HG03066 (cell line): ENCODE results near the gene ABCC2.

Experiments used
- ATAC-seq: cut with Tn5 transposase; IDR thresholded peaks from one replicate; pipeline ENCODE4 v1.9.1; 2021; ENCODE audit warnings: low read depth; ENCODE audit not compliant: unreplicated experiment

ABCC2 gene

DNA sequence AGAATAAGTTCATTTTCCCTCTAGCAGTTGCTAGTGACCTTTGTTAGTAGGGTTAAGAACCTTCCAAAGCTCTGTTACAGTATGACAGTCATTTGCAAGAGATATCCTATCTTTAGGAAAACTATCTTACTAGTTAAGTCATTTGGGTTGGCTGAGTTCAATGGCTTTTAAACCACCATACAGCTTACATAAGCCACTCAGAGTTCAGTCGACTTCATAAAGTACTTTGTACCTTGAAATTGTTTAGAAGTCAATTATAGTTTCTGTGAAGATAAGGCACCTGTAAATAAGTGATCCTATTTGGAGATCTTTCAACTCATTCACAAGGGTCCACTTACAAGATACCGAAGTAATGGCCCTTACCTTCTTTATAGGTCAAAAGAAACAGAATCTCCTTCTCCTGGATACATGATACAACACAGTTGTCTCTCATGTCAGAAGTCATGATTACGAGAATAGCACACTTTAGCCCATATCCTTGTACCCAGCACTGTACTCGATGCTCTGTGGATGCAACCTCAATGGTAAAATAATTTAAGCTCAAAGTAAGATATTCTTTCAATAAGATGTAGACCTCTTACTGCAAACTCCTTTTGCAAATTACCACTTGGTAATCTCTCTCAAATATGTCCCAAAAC is 11.9 kb upstream of the ABCC2 start:
- no peak for ATAC-seq

DNA sequence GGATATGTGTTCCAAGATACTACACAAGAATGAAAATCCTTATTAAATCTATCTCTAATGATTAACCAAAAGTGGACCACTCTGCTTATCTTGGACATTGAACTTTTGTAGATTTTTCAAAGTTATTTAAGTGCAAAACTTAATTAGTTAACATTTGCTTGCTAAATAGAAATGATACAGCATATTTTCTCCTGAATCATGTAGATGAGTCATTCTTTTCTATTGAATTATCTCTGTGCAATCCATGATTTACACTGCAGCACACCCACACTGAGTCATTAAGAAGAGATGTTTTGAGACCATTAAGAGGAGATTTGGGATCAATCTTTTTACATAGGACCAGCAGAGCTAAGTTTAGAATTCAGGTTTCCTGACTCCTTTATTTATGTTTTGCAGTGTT is 6.6 kb upstream of the ABCC2 start:
- no peak for ATAC-seq

DNA sequence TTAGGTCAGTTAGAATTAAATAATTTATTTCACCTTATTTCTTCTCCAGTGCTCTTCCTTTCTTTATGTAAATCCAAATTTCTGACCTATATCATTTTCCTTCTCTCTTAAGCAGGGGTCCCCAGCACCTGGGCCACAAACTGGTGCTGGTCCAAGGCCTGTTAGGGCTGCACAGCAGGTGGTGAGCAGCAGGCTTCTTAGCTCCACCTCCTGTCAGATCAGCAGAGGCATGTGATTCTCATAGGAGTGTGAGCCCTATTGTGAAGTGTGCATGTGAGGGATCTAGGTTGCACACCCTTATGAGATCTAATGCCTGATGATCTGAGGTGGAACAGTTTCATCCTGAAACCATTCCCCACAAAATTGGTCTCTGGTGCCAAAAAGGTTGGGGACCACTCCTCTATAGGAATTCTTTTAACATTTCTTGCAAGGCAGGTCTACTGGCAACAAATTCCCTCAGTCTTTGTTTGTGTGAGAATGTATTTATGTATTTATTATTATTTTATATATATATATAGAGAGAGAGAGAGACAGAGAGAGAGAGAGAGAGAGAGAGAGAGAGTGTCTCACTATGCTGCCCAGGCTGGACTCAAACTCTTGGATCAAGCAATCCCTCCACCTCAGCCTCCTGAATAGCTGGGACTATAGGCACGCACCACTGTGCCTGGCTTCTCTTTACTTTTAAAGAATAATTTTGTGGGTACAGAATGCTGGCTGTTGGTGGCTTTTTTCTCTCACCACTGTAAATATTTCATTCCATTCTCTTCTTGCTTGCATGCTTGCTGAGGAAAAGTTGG is 4.3 kb upstream of the ABCC2 start:
- no peak for ATAC-seq

DNA sequence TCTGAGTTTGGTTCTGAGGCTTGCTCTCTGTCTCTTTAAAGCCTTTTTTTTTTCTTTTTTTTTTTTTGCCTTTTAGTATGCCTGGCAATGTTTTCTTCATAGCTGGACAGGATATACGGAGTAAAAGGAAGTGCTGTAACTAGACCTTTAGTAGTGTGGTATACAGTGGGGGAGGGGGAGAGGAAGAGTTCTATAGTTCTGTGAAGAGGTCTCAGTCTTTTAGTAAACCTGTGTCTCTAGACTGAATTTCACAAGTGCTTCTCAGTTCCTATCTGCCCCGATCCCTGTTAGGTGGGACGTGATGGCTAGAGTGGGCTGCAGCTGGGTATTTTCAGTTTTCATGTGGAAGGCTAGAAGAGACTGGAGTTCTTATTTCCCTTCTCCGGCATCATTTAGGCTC is 3.1 kb upstream of the ABCC2 start:
- no peak for ATAC-seq

DNA sequence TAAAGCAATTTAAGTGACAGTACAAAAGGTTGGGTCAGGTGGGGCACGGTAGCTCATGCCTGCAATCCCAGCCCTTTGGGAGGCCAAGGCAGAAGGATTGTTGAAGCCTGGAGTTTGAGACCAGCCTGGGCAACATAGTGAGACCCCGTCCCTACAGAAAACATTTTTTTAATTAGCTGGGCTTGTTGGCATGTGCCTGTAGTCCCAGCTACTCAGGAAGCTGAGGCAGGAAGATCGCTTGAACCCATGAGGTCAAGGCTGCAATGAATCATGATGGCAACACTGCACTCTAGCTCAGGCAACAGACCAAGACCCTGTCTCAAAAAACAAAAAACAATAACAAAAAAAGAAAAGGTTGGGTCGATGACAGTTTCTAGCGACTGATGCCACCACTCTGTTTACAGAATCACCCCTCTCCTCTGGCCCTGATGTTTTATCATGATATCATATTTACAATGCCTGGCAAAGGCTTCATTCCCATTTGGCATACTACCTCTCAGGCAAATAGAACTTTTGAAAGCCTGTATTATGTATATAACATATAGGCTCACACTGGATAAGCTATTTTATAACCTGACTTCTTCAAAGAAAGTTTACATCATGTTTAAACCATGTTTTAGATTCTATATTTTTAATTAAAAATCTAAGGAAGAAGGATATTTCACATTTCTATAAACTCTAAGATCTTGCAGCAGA is 558 bp upstream of the ABCC2 start:
- ATAC-seq, result no peak

DNA sequence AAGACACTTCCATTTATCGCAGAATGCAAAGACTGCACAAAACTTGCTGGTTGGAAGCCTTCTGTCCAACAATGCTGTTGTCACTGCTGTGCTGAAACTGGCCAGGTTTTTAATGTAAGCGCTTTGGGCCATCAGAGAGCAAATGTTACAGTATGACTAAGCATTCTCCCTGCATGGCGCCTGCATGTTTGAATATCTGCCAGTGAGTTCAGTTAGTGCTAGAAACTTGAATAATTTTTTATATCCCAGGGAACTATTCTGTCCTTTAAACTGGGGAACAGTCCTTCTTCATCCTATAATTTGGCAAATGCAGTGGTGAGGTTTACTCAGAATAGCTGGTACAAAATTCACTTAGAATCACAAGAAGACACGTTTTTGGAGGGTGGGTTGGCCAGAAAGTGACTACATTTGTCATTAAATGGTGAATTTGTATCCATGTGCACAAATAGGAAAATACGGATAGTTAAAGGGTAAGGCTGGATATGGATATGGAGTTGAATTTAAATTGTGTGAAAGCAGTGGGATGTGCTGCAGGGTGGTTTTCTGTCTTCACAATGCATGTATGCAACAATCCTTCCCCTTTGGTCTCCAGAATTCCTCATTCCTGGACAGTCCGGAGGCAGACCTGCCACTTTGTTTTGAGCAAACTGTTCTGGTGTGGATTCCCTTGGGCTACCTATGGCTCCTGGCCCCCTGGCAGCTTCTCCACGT is 1.7 kb downstream of the ABCC2 start:
- no peak for ATAC-seq

DNA sequence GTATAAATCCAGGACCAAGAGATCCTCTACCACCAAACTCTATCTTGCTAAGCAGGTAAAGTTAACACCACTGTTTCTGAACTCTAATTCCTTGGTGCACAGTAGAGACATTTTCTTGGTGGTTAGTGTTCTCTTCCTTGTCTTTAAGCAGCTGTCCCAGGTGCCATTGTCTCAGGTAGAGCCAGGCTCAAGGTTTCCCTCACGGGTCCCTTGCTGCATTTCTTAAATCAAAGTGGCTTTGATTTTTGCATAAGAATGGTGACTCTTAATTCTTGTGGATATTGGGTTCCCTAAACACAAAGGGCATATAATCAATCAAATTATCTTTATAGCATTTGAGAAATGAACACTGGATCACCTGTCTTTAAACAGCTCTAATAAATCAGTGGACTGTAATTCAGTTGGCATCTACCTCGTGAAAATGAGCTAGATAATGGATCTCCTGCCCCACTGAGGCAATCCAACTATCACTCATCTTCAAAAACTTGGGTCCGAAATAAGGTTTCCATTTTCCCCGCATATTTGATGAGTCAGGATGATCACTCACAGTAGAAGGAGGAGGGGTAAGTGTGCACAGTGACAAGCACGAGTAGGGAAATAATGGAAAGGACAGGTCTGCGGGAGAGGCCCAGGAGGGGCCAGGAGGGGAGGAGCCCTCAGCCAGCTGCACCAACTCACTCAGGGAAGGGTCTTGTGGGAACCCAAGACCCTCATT is 2.4 kb downstream of the ABCC2 start:
- ATAC-seq, result no peak

DNA sequence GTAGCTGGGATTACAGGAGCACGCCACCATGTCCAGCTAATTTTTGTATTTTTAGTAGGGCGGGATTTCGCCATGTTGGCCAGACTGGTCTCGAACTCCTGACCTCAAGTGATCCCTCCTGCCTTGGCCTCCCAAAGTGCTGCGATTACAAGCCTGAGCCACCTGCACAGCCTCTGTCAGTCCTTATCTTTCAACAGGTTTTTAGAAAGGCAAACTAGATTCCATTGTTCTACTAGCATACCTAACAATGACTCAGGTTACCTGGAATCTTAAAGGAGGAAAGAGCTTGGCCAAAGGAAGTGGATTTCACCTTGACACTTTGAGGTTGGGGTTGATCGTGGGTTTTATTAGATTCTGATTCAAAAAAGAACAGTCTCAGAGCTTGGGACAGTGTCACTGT is 3.2 kb downstream of the ABCC2 start:
- no peak for ATAC-seq

DNA sequence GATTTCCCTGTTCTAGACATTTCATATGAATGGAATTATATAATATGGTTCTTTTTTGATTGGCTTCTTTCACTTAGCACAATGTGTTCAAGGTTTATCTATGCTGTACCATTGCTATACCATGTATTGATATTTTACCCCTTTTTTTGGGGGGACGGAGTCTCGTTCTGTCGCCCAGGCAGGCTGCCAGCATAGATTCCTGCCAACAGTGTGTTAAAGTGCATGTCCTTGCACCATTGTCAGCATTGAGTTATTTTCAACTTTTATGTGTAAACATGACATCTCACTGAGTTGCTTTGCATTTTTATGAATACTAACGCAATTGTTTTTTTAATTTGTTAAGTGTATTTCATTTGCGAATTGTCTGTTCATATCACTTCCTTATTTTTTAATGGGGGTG is 4.9 kb downstream of the ABCC2 start:
- ATAC-seq, result no peak

DNA sequence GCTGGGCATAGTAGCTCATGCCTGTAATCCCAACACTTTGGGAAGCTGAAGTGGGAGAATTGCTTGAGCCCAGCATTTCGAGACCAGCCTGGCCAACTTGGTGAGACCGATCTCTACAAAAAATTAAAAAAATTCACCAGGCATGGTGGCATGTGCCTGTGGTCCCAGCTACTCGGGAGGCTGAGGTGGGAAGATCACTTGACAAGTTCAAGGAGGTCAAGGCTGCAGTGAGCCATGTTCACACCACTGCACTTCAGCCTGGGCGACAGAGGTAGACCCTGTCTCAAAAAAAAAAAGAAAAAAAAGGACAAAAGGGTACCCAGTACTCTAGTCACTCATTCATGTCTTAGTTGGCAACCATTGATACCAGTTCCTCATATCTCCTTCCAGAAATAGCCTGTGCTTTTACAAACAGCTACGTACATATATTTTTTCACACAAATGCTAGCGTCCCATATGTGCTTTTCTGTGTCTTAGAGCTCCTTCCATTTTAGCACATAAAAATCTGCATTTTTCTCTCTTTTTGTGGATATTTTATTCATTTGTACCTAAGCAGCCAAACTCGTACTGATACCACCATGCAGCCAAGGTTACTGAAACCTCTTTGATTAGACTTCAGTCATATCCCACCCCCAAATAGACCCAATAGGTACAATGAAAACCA is 5.5 kb downstream of the ABCC2 start:
- no peak for ATAC-seq

DNA sequence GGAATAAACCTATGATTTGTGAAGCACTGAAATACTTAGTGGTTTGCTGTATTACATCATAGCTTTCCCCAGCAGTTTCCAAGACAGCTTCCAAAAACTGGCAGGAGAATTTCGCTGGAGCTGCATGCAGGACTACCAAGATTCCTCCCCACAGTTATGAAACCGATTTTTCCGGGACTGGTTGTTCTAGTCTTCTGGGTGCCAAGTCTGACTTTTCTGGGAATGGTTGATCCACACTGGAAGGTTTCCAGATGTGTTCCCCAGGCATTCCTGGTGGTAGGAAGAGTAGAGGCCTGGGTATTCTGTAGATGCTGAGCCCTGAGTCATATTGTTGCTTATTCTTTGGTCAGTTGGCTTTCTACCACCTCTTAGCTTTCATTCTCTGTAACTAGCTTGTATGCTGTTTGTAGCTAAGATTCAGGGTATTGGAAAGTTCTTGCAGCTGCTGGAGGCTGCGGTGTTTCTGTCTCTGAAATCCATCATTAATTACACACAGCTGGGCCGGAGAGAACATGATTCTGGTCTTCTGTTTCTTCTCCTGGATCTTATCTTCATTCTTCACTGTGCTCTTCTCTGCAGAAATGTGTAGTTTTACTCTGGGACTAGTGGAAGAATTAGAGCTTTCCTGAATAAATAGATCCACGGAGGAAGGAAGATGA is 6.3 kb downstream of the ABCC2 start:
- ATAC-seq, result no peak

DNA sequence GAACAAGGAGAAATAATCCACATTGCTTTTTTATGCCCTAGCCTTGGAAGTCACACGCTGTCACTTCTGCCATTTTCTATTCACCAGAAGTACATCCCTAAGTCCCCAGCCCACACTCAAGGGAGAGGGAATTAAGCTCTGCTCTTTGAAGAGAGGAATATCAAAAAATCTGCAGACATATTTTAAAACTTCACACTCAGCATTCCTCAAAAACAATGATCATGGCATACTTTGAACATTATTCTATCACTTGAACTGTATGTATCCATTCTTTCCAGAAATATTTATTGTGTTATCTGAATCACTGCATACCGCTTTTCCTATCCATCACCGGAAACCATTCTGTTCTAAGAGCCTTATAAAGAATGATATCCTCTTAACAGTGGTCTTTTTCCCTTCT is 9.4 kb downstream of the ABCC2 start:
- no peak for ATAC-seq

DNA sequence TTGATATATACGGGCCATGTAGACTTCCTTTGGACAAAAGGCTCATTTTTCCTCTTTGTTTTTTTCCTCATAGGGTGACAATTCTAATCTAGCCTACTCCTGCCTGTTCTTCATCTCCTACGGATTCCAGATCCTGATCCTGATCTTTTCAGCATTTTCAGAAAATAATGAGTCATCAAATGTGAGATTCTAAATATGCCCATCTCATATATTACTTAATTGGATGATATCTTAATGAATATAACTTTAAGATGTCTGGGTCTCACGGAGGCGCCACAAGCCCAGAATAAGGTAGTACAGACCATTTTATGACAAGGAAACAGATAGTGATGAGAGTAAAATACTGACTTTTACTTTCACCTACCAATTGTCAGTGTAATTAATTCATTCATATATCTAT is 11.4 kb downstream of the ABCC2 start:
- no peak for ATAC-seq

DNA sequence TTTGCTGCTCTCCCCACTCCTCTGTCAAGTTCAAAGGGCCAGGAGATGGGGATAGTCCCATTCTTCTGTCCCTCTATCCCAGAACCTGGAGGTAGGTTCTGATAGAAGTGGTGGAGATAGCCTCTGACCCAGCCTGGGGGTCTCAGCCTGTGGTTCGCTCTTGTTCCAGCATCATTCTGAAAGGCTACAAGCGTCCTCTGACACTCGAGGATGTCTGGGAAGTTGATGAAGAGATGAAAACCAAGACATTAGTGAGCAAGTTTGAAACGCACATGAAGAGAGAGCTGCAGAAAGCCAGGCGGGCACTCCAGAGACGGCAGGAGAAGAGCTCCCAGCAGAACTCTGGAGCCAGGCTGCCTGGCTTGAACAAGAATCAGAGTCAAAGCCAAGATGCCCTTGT is 14.5 kb downstream of the ABCC2 start:
- ATAC-seq, result no peak

DNA sequence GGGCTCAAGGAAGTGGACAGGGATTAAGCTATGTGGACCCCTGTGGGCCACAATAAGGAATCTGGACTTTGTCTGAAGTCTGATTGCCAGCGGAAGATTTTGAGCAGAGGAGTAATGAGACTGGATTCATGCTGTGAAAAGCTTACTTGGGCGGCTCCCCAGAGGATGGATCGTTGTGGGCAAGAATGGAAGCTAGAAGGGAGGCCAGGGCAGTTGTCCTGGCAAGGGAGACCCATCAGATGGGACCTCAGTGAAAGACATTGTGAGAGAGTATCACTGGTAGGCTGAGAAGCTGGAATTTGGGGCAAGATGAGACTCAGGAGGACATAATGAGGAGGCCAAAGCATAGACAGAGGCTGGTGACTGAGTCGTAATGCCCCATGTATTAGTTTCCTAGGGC is 15.6 kb downstream of the ABCC2 start:
- ATAC-seq, result no peak

DNA sequence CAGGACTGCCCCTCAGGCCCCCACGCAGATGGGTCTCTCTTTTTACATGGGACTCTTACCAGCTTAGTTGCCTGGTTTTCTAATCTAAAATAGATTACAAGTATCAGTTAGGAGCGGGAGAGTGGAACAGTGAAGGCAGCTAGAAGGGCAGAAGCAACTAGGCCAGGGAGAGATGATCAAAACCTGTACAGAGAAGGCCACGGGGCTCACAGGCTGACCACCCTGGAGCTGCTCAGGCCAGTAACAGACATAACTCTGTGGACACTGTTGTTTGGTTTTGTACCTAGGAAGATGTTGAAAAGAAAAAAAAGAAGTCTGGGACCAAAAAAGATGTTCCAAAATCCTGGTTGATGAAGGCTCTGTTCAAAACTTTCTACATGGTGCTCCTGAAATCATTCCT is 16.5 kb downstream of the ABCC2 start:
- no peak for ATAC-seq

DNA sequence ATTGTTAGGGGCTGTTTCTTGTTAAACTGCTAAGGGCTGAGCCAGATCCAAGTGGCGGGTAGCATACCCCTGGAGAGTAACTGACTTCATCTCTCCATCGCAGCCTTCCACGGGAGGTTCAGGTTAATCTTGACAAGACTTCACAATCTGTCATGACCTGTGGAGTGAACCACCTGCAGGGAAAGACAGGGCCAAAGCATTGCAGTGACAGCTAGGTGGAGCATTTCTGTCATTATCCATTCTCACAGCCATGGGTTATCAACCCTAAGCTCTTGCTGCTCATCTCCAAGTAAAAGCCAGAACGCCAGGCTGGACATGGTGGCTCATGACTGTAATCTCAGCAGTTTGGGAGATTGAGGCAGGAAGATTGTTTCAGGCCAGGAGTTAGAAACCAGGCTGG is 17.2 kb downstream of the ABCC2 start:
- no peak for ATAC-seq

DNA sequence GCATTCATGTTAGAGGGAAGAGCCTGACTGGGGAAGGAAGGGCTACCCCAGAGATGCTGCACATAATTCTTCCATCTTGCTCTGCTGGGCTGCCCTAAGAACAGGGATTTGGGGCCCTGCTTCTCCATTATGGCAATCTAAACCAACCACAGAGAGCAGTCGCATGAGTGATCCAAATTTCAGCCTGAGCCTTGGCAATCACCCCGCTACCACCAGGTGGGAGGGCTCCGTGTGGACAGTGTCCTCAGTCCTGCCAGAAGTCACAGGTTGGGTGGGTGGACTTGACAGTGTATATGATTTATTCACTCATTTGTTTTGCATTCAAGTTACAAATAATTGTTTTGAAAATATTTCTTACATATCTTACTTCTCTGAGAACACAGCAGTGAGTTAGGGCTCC is 22.0 kb downstream of the ABCC2 start:
- no peak for ATAC-seq

DNA sequence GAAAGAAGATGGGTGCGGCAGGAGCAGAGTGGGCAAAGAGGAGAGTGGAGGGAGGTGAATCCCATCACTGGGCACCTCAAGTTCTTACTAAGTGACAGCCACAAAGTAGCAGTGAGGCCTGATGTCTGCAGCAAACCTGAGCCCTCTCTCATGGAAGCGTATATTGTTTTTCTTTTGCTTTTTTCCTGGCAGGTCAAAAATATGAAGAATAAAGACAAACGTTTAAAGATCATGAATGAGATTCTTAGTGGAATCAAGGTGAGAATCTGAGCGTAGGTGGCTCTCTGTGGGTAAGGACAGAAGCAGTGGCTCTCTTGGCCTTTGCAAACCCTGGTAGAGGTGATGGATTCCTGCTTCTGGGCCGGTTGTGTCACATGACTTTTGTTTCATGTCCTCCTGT is 22.8 kb downstream of the ABCC2 start:
- ATAC-seq, result no peak

DNA sequence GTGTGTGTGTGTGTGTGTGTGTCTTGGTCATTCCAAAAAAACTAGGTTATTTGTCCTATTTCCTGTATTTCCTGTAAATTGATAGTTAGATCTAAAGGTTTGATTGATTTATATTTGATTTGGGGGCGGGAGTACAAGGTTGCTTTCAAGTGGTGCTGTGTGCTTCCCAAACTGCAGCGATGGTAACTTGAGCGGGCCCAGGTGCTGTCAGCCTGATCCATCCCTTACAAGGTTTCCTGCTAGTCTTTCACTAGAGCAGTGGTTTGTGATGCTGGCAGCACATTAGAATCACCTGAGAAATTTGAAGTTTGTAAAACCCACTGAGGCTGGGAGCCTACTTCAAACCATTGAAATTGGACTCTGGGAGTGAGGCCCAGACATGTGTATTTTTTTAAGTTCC is 23.7 kb downstream of the ABCC2 start:
- ATAC-seq, result no peak
